HEK293 (cell line): ENCODE results near the gene RASD2.

Experiments used
- CTCF ChIA-PET: fragments of 350-600 bp; formaldehyde crosslinking; extraction: SDS; loops from one replicate; lab custom pipeline; 2021; ENCODE audit warnings: antibody characterized with exemption; lab: Yijun Ruan, JAX
- POLR2A ChIA-PET: fragments of 300-600 bp; formaldehyde crosslinking; extraction: SDS; loops from one replicate; lab custom pipeline; 2020; ENCODE audit warnings: antibody characterized with exemption, inconsistent platforms; lab: Yijun Ruan, JAX
- H3K27ac ChIP-seq: fragments of 200-500 bp; sonication (Bioruptor generic); 2 replicates; pipeline ENCODE4 v1.5.1; 2014; ENCODE audit warnings: low read depth, low read length, control low read depth, inconsistent platforms; ENCODE audit errors: extremely low read depth
- H3K36me3 ChIP-seq, 2 experiments: fragments of 200-500 bp in 1 of 2; sonication (Bioruptor generic) in 1 of 2; 1 replicate in 1 of 2; 2 replicates in 1 of 2; pipeline ENCODE4 v1.5.1; 2014 to 2017; ENCODE audit warnings: inconsistent platforms in 2 of 2, low read length in 2 of 2; ENCODE audit not compliant: control insufficient read depth in 2 of 2, insufficient read depth in 1 of 2
- H3K4me1 ChIP-seq: fragments of 200-500 bp; sonication (Bioruptor generic); 2 replicates; pipeline ENCODE4 v1.5.1; 2014; ENCODE audit warnings: mild to moderate bottlenecking, low read length, inconsistent platforms; ENCODE audit not compliant: control insufficient read depth, insufficient read depth
- H3K4me3 ChIP-seq: 2 replicates; pipeline ENCODE4 v1.5.1; 2011; ENCODE audit warnings: low read depth, mild to moderate bottlenecking, control low read depth, low read length, moderate library complexity
- H3K9me3 ChIP-seq: fragments of 200-500 bp; sonication (Bioruptor generic); 2 replicates; pipeline ENCODE4 v1.5.1; 2014; ENCODE audit warnings: low read depth, low read length, inconsistent platforms; ENCODE audit not compliant: control insufficient read depth, insufficient read depth
- GLI2 ChIP-seq: fragments of 450-650 bp; formaldehyde crosslinking; IDR thresholded peaks from 2 replicates; pipeline ENCODE4; 2017; ENCODE audit warnings: missing biosample characterization, missing genetic modification characterization, low read depth, borderline replicate concordance
- GLI4 ChIP-seq: fragments of 450-650 bp; formaldehyde crosslinking; IDR thresholded peaks from 2 replicates; pipeline ENCODE4 v1.5.1; 2016; ENCODE audit warnings: missing biosample characterization, missing genetic modification characterization
- GLIS1 ChIP-seq: fragments of 450-650 bp; formaldehyde crosslinking; IDR thresholded peaks from 2 replicates; pipeline ENCODE4 v1.5.1; 2016; ENCODE audit warnings: missing biosample characterization, missing genetic modification characterization
- KLF17 ChIP-seq: fragments of 450-650 bp; formaldehyde crosslinking; IDR thresholded peaks from 2 replicates; pipeline ENCODE4 v1.5.1; 2016; ENCODE audit warnings: missing biosample characterization, missing genetic modification characterization
- KLF7 ChIP-seq: fragments of 450-650 bp; formaldehyde crosslinking; IDR thresholded peaks from 2 replicates; pipeline ENCODE4 v1.5.1; 2016; ENCODE audit warnings: missing biosample characterization, missing genetic modification characterization, borderline replicate concordance
- PBX3 ChIP-seq: sonication (generic); formaldehyde crosslinking; IDR thresholded peaks from 2 replicates; pipeline ENCODE4 v1.8.1; 2022; ENCODE audit warnings: mild to moderate bottlenecking, moderate library complexity, missing genetic modification reagents
- PRDM1 ChIP-seq: fragments of 450-650 bp; formaldehyde crosslinking; IDR thresholded peaks from 2 replicates; pipeline ENCODE4; 2016; ENCODE audit warnings: missing biosample characterization, missing genetic modification characterization
- PRDM4 ChIP-seq: fragments of 450-650 bp; formaldehyde crosslinking; IDR thresholded peaks from 2 replicates; pipeline ENCODE4 v1.5.1; 2017; ENCODE audit warnings: missing biosample characterization, missing genetic modification characterization
- REPIN1 ChIP-seq: fragments of 450-650 bp; formaldehyde crosslinking; IDR thresholded peaks from 2 replicates; pipeline ENCODE4 v1.5.1; 2017; ENCODE audit warnings: missing biosample characterization, missing genetic modification characterization, low read depth
- ZBTB7A ChIP-seq: fragments of 450-650 bp; formaldehyde crosslinking; IDR thresholded peaks from 2 replicates; pipeline ENCODE4 v1.5.1; 2016; ENCODE audit warnings: low read depth, missing biosample characterization, missing genetic modification characterization
- ZNF140 ChIP-seq: fragments of 450-650 bp; formaldehyde crosslinking; IDR thresholded peaks from 2 replicates; pipeline ENCODE4 v1.5.1; 2016; ENCODE audit warnings: missing biosample characterization, missing genetic modification characterization
- ZNF16 ChIP-seq: fragments of 450-650 bp; formaldehyde crosslinking; IDR thresholded peaks from 2 replicates; pipeline ENCODE4 v1.5.1; 2016; ENCODE audit warnings: low read depth, missing biosample characterization, missing genetic modification characterization
- ZNF184 ChIP-seq: fragments of 450-650 bp; IDR thresholded peaks from 2 replicates; pipeline ENCODE4 v1.5.1; 2018; ENCODE audit warnings: missing biosample characterization, mild to moderate bottlenecking, missing genetic modification characterization
- ZNF266 ChIP-seq: fragments of 450-650 bp; formaldehyde crosslinking; IDR thresholded peaks from 2 replicates; pipeline ENCODE4 v1.5.1; 2016; ENCODE audit warnings: missing biosample characterization, missing genetic modification characterization, low read depth
- ZNF292 ChIP-seq: fragments of 450-650 bp; formaldehyde crosslinking; IDR thresholded peaks from 2 replicates; pipeline ENCODE4 v1.5.1; 2016; ENCODE audit warnings: low read depth, missing biosample characterization, missing genetic modification characterization, borderline replicate concordance
- ZNF404 ChIP-seq: fragments of 450-650 bp; formaldehyde crosslinking; IDR thresholded peaks from 2 replicates; pipeline ENCODE4 v1.5.1; 2017; ENCODE audit warnings: missing biosample characterization, missing genetic modification characterization
- ZNF416 ChIP-seq: fragments of 450-650 bp; formaldehyde crosslinking; IDR thresholded peaks from 2 replicates; pipeline ENCODE4 v1.5.1; 2016; ENCODE audit warnings: missing biosample characterization, missing genetic modification characterization
- ZNF426 ChIP-seq: fragments of 450-650 bp; formaldehyde crosslinking; IDR thresholded peaks from 2 replicates; pipeline ENCODE4 v1.5.1; 2017; ENCODE audit warnings: missing biosample characterization, missing genetic modification characterization, mild to moderate bottlenecking, inconsistent platforms, moderate library complexity
- ZNF623 ChIP-seq: fragments of 450-650 bp; formaldehyde crosslinking; IDR thresholded peaks from 2 replicates; pipeline ENCODE4 v1.5.1; 2016; ENCODE audit warnings: missing biosample characterization, missing genetic modification characterization
- ZNF830 ChIP-seq: fragments of 450-650 bp; IDR thresholded peaks from 2 replicates; pipeline ENCODE4 v1.5.0; 2018; ENCODE audit warnings: missing biosample characterization, missing genetic modification characterization, low read depth, mild to moderate bottlenecking, moderate library complexity

RASD2 gene

DNA sequence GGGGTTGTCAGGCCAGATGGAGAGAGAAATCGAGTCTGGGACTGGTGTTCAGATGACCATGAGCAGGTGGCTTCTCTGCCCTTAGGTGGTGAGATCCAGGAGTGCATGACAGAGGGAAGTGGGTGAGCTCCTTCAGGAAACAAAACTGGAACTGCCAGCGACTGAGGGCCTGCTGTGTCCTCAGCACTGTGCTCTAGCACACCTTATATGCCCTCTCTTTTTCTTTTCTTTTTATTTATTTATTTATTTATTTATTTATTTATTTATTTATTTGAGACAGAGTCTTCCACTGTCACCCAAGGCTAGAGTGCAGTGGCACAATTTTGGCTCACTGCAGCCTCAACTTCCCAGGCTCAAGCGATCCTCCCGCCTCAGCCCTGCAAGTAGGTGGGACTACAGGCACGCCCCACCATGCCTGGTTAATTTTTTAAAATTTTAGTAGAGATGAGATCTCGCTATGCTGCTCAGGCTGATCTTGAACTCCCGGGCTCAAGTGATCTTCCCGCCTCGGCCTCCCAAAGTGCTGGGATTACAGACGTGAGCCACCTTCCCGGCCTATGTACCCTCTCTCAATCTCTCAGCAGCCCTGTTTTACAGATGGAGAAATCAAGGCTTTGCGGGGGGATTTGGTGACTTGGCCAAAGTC lies 14.8 kb upstream of the RASD2 start (continued):
- TF ChIP-seq ZNF292 (tag by site-specific recombination): peak; percentile 62; the same call in 1 of the 2 replicates
- no peak for TF ChIP-seq ZNF416 (tag by site-specific recombination)
- no peak for TF ChIP-seq PBX3 (CRISPR knock-in tag)
- TF ChIP-seq ZNF404 (tag by site-specific recombination): peak; percentile 87; the same call in 1 of the 2 replicates
- peak; percentile 86 for TF ChIP-seq ZNF426 (tag by site-specific recombination)
- TF ChIP-seq ZNF140 (tag by site-specific recombination): peak; percentile 84
- peak; percentile 97 for TF ChIP-seq ZNF266

- no peaks in the 10 kb centered on the region for H3K9me3 ChIP-seq
- no peak for TF ChIP-seq KLF7
- TF ChIP-seq REPIN1: no peak
- no peak for TF ChIP-seq ZNF16 (tag by site-specific recombination)
- TF ChIP-seq PRDM1 (tag by site-specific recombination): no peak
- TF ChIP-seq GLI2 (tag by site-specific recombination): no peak
- TF ChIP-seq KLF17 (tag by site-specific recombination): no peak
- no peak for TF ChIP-seq ZNF830 (tag by site-specific recombination)
- no peak for TF ChIP-seq ZNF623 (tag by site-specific recombination)
- no peak for TF ChIP-seq PRDM4 (tag by site-specific recombination)
- no peak for TF ChIP-seq GLIS1 (tag by site-specific recombination)
- TF ChIP-seq ZBTB7A: no peak
- no peak for TF ChIP-seq GLI4 (tag by site-specific recombination)
- no peak for TF ChIP-seq ZNF184 (tag by site-specific recombination)
- H3K36me3 ChIP-seq: no peaks in the 10 kb centered on the region
- POLR2A ChIA-PET: no interaction called here
- H3K4me3 ChIP-seq: no peak overlapping the region
- CTCF ChIA-PET: interaction anchor here (0.8 kb wide), 1 partner anchor 1691 kb away, joined by 6 read pairs; no protein-coding TSS in a partner anchor
- no peaks in the 10 kb centered on the region for H3K4me1 ChIP-seq
- H3K27ac ChIP-seq: no peak overlapping the region
These were observed 14.2 kb upstream of the RASD2 start for GRCh38 chr22:35526333-35526979.
